Tibial artery (tissue), 4 donors: ENCODE results near the gene LRGUK.
A peak's percentile ranks its signal among the peaks of the same experiment; 100 is the strongest.
"Not testable (repeated sequence)": the region's sequence is repeated elsewhere in the genome, so short reads cannot be mapped to it uniquely, and the experiment has no call there.

Experiments
- DNase-seq, 2 donors: peaks; one replicate each; pipeline ENCODE4 v3.0.0-alpha.2; 2019
- H3K27ac ChIP-seq, 2 donors: fragments of 200-600 bp; sonication (generic) in 1 of 2; 1 replicate in 1 of 2; 2 replicates in 1 of 2; pipeline ENCODE4 v1.5.1; 2018 to 2019; ENCODE audit warnings: mild to moderate bottlenecking in 1 of 2
- H3K27me3 ChIP-seq, 2 donors: fragments of 200-600 bp; sonication (generic) in 1 of 2; one replicate each; pipeline versions ENCODE4 v1.5.1 to v1.6.0; 2016 to 2019
- H3K36me3 ChIP-seq, 3 donors: fragments of 200-600 bp; sonication (generic) in 2 of 3; one replicate each; pipeline ENCODE4 v1.5.1; 2016 to 2019; ENCODE audit warnings: mild to moderate bottlenecking in 2 of 3
- H3K4me1 ChIP-seq, 4 donors: fragments of 200-600 bp; sonication (generic) in 2 of 4; 1 replicate in 3 of 4; 2 replicates in 1 of 4; pipeline ENCODE4 v1.5.1; 2016 to 2019
- H3K4me3 ChIP-seq, 2 donors: fragments of 200-600 bp; sonication (generic) in 1 of 2; 1 replicate in 1 of 2; 2 replicates in 1 of 2; pipeline ENCODE4 v1.5.1; 2018 to 2019; ENCODE audit warnings: mild to moderate bottlenecking in 2 of 2
- H3K9me3 ChIP-seq, 3 donors: fragments of 200-600 bp; sonication (generic) in 1 of 3; one replicate each; pipeline ENCODE4 v1.5.1; 2016 to 2019
- CTCF ChIP-seq, 2 experiments: fragments of 200-600 bp in 1 of 2; fragments of 450-650 bp in 1 of 2; IDR thresholded peaks; one replicate each; pipeline ENCODE4 v1.5.1; 2017 to 2019; ENCODE audit warnings: antibody characterized with exemption in 2 of 2, mild to moderate bottlenecking in 1 of 2, moderate library complexity in 1 of 2
- intact Hi-C: fragments of 100-400 bp; cut with DNase I; formaldehyde crosslinking; loops from one replicate; pipeline ENCODE4 v1.15.0; 2023; ENCODE audit warnings: low total_unique reads

The LRGUK gene

DNA sequence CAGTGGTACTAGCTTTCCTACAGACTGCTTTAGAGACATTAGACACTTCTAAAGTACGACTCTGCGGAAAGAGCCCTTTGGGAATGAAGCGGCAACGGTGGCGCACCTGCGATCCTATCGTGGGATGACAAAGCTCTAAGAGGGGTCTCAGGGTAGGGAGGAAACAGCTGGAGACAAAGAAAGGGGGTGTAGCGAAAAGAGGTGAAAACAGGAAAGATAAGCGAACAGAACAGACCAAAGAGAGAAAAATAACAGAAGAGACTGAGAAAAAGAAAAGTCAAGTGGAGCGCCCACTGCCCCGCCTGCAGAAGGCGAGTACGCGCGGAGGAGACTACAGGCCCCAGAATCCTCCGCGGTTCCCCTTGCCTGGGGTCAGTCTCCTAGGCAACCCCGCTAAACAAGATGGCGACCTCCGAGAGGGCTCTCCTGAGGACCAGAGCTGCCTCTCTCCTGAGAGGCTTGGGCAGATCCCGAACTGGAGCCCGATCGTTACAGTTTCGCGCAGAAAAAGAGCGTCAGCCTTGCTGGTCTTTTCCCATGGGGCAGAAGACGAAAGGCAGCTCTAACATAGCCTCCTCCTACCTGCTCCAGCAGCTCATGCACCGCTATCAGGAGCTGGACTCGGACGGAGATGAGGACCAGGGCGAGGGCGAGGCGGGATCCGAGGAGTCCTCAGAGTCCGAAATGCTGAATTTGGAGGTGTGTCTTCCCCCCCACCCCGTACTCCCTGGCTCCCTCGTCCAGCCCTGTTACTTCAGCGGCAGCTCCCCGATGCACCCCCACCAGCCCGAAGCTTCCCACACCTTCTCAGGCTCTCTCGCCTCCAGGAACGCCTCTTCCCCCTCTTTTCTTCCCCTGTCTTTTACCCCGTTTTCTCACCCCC is at the start of gene LRGUK:
TSS of gene LRGUK (plus strand) at position 375 of the 883 bp plus-strand sequence. CDS start at position 403, 28 bp downstream.
- TF ChIP-seq CTCF (IDR thresholded peaks at IDR 0.05): no peak
- intact Hi-C loops: no loop called here

GRCh38 chr7:134077560-134077959 is 49.6 kb upstream of the LRGUK start:
- DNase-seq, intact Hi-C loops, H3K4me3 ChIP-seq, H3K27me3 ChIP-seq, H3K9me3 ChIP-seq, H3K4me1 ChIP-seq, H3K27ac ChIP-seq: not testable (repeated sequence)
- H3K36me3 ChIP-seq: peaks cover 0 to 15% (median 9%) of the 10 kb centered on the region in 3 donors

More for the DNA sequence above, at the start of gene LRGUK:
- H3K4me1 ChIP-seq: peaks cover 0 to 12% (median 1%) of the 10 kb centered on the region in 4 donors
- no peak within 1 kb of the TSS for H3K27ac ChIP-seq
- no peaks in the 10 kb centered on the region for H3K36me3 ChIP-seq
- H3K4me3 ChIP-seq: peak within 1 kb of the TSS; percentile 53 to 80
- no peaks in the 10 kb centered on the region for H3K27me3 ChIP-seq
- DNase-seq: peak; percentile 85 to 86
- no peaks in the 10 kb centered on the region for H3K9me3 ChIP-seq

DNA sequence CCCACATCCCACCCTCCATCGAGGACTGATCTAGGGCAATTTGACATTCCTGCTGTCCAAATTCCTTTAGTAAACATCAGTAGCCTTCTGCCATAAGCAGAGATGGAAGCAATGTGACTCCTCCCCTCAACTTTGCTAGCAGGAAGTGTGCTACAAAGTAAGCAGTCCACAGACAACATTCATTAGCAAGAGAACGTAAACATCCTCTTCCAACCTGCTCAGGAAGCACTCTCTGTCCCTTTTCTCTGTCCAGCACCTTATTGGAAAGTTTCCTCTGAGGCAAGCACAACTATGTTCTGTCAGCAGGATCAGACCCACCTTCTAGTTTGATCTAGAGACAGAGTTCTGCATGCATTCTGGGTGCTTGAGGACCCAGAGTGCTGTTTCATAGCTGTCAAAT is 48.1 kb upstream of the LRGUK start:
- no peak overlapping the region for H3K27ac ChIP-seq
- H3K9me3 ChIP-seq: no peaks in the 10 kb centered on the region
- TF ChIP-seq CTCF (IDR thresholded peaks at IDR 0.05): no peak
- no peaks in the 10 kb centered on the region for H3K4me1 ChIP-seq
- peaks cover 0 to 15% (median 9%) of the 10 kb centered on the region in 3 donors for H3K36me3 ChIP-seq
- no peak overlapping the region for H3K4me3 ChIP-seq
- H3K27me3 ChIP-seq: no peaks in the 10 kb centered on the region
- intact Hi-C loops: no loop called here
- DNase-seq: no peak

GRCh38 chr7:134081695-134082094 is 45.4 kb upstream of the LRGUK start:
- no peaks in the 10 kb centered on the region for H3K9me3 ChIP-seq
- intact Hi-C loops: no loop called here
- DNase-seq: no peak
- no peaks in the 10 kb centered on the region for H3K36me3 ChIP-seq
- no peak overlapping the region for H3K27ac ChIP-seq
- no peak for TF ChIP-seq CTCF (IDR thresholded peaks at IDR 0.05)
- no peaks in the 10 kb centered on the region for H3K4me1 ChIP-seq
- no peak overlapping the region for H3K4me3 ChIP-seq
- H3K27me3 ChIP-seq: no peaks in the 10 kb centered on the region

- H3K4me3 ChIP-seq: no peak overlapping the region
- H3K36me3 ChIP-seq: no peaks in the 10 kb centered on the region
- peaks cover 0 to 5% (median 0%) of the 10 kb centered on the region in 3 donors for H3K9me3 ChIP-seq
- H3K4me1 ChIP-seq: no peaks in the 10 kb centered on the region
- intact Hi-C loops: no loop called here
- no peak for TF ChIP-seq CTCF (IDR thresholded peaks at IDR 0.05)
- H3K27ac ChIP-seq: no peak overlapping the region
- H3K27me3 ChIP-seq: no peaks in the 10 kb centered on the region
- no peak for DNase-seq
These were observed 43.2 kb upstream of the LRGUK start for GRCh38 chr7:134083766-134084487.
